SU-DHL-6 (cell line): ENCODE results near the gene UPK3B.
"Not testable (repeated sequence)": the region's sequence is repeated elsewhere in the genome, so short reads cannot be mapped to it uniquely, and the experiment has no call there.

Source experiments
- H2AFZ ChIP-seq: fragments of 200-600 bp; sonication (generic); 2 replicates; pipeline ENCODE4 v1.6.1; 2014; ENCODE audit warnings: low read depth, mild to moderate bottlenecking, moderate library complexity, mixed read lengths, antibody characterized with exemption, low read length; ENCODE audit not compliant: severe bottlenecking
- H3F3A ChIP-seq: fragments of 200-600 bp; shearing (Covaris generic); 2 replicates; pipeline ENCODE4 v1.6.0; 2016; ENCODE audit warnings: antibody characterized with exemption, mild to moderate bottlenecking; ENCODE audit not compliant: insufficient read depth
- H3K27ac ChIP-seq: fragments of 200-600 bp; sonication (generic); 2 replicates; pipeline ENCODE4 v1.5.1; 2016; ENCODE audit warnings: low read depth, mild to moderate bottlenecking, low read length, moderate library complexity, mixed read lengths
- H3K27me3 ChIP-seq: fragments of 200-600 bp; sonication (generic), shearing (Covaris generic); 2 replicates; pipeline ENCODE4 v1.6.0; 2014; ENCODE audit warnings: mild to moderate bottlenecking, low read length
- H3K36me3 ChIP-seq: fragments of 200-600 bp; sonication (generic); 2 replicates; pipeline ENCODE4 v1.6.1; 2014; ENCODE audit warnings: mild to moderate bottlenecking, low read length, mixed read lengths
- H3K4me2 ChIP-seq: fragments of 300-600, 200-600 bp; shearing (Covaris generic), sonication (generic); 2 replicates; pipeline ENCODE4 v1.6.0; 2014; ENCODE audit warnings: low read length, low read depth, mild to moderate bottlenecking; ENCODE audit not compliant: poor library complexity, severe bottlenecking
- H3K4me3 ChIP-seq: fragments of 200-600 bp; sonication (generic); 2 replicates; pipeline ENCODE4 v1.5.1; 2014; ENCODE audit warnings: antibody characterized with exemption, low read length, mild to moderate bottlenecking, mixed read lengths; ENCODE audit not compliant: insufficient read depth, poor library complexity, severe bottlenecking
- H3K79me2 ChIP-seq: fragments of 200-600 bp; sonication (generic); 2 replicates; pipeline ENCODE4 v1.6.1; 2014; ENCODE audit warnings: mild to moderate bottlenecking, low read length, moderate library complexity; ENCODE audit not compliant: insufficient read depth
- H3K9ac ChIP-seq: fragments of 200-600 bp; sonication (generic); 2 replicates; pipeline ENCODE4 v1.7.0; 2014; ENCODE audit warnings: mild to moderate bottlenecking, low read length
- H3K9me2 ChIP-seq: fragments of 200-600 bp; sonication (generic); replicated peaks from 2 replicates; pipeline ENCODE4 v1.6.1; 2014; ENCODE audit warnings: low read length; ENCODE audit not compliant: insufficient read depth
- H3K9me3 ChIP-seq: fragments of 200-600 bp; sonication (generic); 2 replicates; pipeline ENCODE4 v1.6.1; 2014; ENCODE audit warnings: low read length, mixed read lengths; ENCODE audit not compliant: insufficient read depth
- H4K20me1 ChIP-seq: fragments of 200-600 bp; sonication (generic); 2 replicates; pipeline ENCODE4 v1.6.1; 2014; ENCODE audit warnings: low read depth, mild to moderate bottlenecking, antibody characterized with exemption, low read length, moderate library complexity, mixed read lengths
- EZH2phosphoT487 ChIP-seq: fragments of 200-600 bp; sonication (generic), shearing (Covaris generic); conservative IDR thresholded peaks from 2 replicates; pipeline ENCODE4 v1.6.1; 2018; ENCODE audit warnings: mild to moderate bottlenecking, antibody characterized with exemption, low read length, moderate library complexity, mixed read lengths
- TF ChIP-seq, protein P1 (sequence below): fragments of 200-600 bp; sonication (generic); IDR thresholded peaks from one replicate; pipeline ENCODE4 v1.5.1; 2017; ENCODE audit warnings: antibody characterized with exemption, mild to moderate bottlenecking, low read length, moderate library complexity; ENCODE audit not compliant: insufficient read depth, poor library complexity, severe bottlenecking

The UPK3B gene

DNA sequence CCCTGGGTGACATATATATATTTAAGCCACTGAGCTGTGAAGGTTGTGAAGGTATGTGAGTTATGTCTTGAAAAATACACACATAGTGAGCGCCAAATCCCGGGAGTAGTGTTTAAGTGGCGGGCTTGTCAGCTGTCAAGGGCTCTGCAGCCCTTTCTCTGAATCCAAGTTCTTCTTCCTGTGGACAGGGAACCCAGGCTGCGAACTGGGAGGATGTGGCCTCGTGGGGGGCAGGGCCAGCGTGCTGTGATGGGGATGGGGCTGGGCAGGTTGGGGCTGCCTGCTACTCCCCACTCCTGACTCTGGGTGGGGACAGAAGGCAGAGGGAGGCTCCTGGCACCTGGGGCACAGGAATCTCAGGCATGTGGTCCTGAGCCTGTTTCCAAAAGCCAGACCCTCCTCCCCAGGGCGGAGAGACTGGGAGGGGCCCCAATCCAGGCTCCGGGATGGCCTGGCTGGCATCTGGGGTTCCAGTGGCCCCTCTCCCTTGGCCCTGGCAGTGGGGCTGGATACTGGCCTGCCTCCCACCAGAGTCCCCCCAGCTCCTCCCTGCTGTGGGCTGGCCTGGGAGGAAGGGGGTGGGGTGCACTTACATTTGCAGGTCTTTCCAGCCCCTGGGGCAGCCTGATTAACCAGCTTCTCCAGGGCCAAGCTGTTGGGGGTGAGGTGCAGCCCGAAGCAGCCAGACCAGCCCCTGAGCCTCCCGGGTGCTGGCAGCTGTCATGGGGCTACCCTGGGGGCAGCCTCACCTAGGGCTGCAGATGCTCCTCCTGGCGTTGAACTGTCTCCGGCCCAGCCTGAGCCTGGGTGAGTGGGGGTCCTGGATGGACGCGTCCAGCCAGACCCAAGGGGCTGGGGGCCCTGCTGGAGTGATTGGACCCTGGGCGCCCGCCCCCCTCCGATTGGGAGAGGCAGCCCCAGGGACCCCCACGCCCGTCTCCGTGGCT lies at the start of gene UPK3B:
TSS of gene UPK3B (plus strand) at position 622 of the 947 bp plus-strand sequence. CDS start at position 723, 101 bp downstream.
- TF ChIP-seq EZH2phosphoT487 = no peak
- TF ChIP-seq, protein P1, sequence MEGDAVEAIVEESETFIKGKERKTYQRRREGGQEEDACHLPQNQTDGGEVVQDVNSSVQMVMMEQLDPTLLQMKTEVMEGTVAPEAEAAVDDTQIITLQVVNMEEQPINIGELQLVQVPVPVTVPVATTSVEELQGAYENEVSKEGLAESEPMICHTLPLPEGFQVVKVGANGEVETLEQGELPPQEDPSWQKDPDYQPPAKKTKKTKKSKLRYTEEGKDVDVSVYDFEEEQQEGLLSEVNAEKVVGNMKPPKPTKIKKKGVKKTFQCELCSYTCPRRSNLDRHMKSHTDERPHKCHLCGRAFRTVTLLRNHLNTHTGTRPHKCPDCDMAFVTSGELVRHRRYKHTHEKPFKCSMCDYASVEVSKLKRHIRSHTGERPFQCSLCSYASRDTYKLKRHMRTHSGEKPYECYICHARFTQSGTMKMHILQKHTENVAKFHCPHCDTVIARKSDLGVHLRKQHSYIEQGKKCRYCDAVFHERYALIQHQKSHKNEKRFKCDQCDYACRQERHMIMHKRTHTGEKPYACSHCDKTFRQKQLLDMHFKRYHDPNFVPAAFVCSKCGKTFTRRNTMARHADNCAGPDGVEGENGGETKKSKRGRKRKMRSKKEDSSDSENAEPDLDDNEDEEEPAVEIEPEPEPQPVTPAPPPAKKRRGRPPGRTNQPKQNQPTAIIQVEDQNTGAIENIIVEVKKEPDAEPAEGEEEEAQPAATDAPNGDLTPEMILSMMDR = no peak
- no peaks in the 10 kb centered on the region for H3F3A ChIP-seq
- H3K9ac ChIP-seq = no peak within 1 kb of the TSS
- H3K9me3 ChIP-seq = no peaks in the 10 kb centered on the region
- H3K9me2 ChIP-seq = no peaks in the 10 kb centered on the region
- no peaks in the 10 kb centered on the region for H4K20me1 ChIP-seq
- no peak within 1 kb of the TSS for H3K4me2 ChIP-seq
- H3K4me3 ChIP-seq = no peak within 1 kb of the TSS
- no peak within 1 kb of the TSS for H3K27ac ChIP-seq
- no peaks in the 10 kb centered on the region for H3K27me3 ChIP-seq
- H3K36me3 ChIP-seq = no peaks in the 10 kb centered on the region
- H3K79me2 ChIP-seq = no peaks in the 10 kb centered on the region
- H2AFZ ChIP-seq = no peak within 1 kb of the TSS

- not testable (repeated sequence) for H3K4me2 ChIP-seq, H3K9ac ChIP-seq, H3K79me2 ChIP-seq, H2AFZ ChIP-seq, H3K9me3 ChIP-seq, H3K27ac ChIP-seq, H3K9me2 ChIP-seq, H3F3A ChIP-seq, H3K36me3 ChIP-seq, H4K20me1 ChIP-seq, H3K27me3 ChIP-seq, H3K4me3 ChIP-seq
Measured at GRCh38 chr7:76460767-76461166, 49.6 kb upstream of the UPK3B start.

DNA sequence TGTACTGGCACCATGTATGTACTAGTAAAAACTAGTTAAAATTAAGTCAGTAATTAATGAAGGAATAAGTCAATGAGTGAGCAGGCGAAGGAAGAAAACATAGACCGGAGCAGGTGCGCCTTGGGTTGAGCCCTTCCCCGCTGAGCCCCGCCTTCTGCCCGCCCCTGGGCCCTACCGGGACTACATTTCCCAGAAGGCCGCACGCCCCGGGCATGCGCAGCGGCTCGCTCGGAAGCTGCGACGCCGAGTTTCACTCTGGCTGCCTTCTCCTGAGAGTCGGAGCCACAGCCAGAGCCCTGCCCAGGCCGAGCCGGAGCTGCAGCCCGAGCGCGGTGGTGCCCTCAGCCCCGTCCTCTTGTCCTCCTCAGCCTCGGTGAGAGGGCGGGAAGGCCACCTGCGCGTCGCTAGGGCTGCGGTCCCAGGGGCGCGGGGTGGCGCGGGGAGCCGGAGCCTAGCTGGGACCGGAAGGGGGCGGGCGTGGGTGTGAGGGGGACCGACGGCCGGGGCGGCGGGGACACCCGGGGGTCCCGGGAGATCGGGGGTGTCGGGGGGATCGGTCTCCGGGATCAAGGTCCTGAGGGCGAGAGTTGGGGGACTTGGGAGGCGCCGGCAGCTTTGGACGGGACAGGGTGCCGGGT lies 48.8 kb upstream of the UPK3B start, which contains the start of gene DTX2:
TSS of gene DTX2 (plus strand) at position 246 of the 638 bp plus-strand sequence. CDS start 18,801 bp downstream, outside the sequence.
- H3F3A ChIP-seq, H3K4me2 ChIP-seq, H3K9me2 ChIP-seq, H3K27me3 ChIP-seq, H4K20me1 ChIP-seq, H3K27ac ChIP-seq, H3K9me3 ChIP-seq, H2AFZ ChIP-seq, H3K36me3 ChIP-seq, H3K79me2 ChIP-seq: not testable (repeated sequence)
- Histone ChIP-seq H3K4me3 (peak within 1 kb of the TSS; percentile 53), H3K9ac (peak within 1 kb of the TSS; percentile 46; the same call in 1 of the 2 replicates)

DNA sequence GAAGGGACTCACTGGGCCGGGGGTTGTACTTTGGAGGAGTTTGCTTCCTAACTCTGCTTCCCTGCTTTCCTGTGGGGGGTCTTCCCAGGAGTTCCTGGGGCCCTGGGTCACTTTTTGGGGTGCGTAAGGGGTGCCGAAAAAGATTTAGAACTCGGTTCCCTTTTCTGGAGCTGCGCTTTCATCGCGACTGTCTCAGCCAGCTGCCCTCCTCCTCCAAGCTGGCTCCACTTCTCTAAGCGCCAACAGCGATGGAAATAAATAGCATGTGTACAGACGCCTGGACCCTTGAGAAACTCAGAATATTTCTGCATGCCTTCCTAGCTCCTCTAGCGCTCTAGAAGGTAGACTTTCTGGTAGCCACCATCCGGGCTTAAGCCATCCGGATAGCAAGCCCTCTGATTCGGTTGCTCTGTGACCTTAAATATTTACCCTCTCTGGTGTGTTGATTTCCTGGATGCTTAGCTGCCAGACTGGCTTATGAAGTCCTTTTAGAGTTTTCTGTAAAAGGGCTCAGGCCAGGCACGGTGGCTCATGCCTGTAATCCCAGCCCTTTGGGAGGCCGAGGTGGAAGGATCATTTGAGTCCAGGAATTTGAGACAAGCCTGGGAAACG lies 48.0 kb upstream of the UPK3B start:
- not testable (repeated sequence) for H3K27ac ChIP-seq, H3K36me3 ChIP-seq, H3K27me3 ChIP-seq, H3K9me3 ChIP-seq, H3K79me2 ChIP-seq, H3K4me2 ChIP-seq, H3K9ac ChIP-seq, H3F3A ChIP-seq, H3K4me3 ChIP-seq, H4K20me1 ChIP-seq, H2AFZ ChIP-seq, H3K9me2 ChIP-seq

DNA sequence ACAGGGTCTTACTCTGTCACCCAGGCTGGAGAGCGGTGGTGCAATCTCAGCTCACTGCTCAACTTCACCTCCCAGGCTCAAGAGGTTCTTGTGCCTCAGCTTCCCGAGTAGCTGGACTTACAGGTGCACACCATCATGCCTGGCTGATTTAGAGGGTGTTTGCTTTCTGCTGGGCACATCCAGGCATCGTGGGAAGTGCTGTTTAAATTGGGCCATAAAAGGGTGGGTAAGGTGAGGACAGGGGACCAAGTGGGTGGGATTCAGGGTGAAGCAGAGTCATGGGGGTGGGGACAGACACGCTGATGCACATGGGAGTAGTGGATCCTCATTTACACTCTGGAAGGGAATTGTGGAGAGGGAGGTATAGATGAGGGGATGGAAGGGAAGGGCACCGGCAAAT lies 45.4 kb upstream of the UPK3B start:
- not testable (repeated sequence) for H4K20me1 ChIP-seq, H3K27ac ChIP-seq, H3K4me3 ChIP-seq, H3K36me3 ChIP-seq, H3K9me2 ChIP-seq, H3K27me3 ChIP-seq, H3K9me3 ChIP-seq, H3K4me2 ChIP-seq, H2AFZ ChIP-seq, H3F3A ChIP-seq, H3K9ac ChIP-seq, H3K79me2 ChIP-seq

GRCh38 chr7:76465950-76466349 lies 44.4 kb upstream of the UPK3B start:
- not testable (repeated sequence) for H3K36me3 ChIP-seq, H3K4me2 ChIP-seq, H4K20me1 ChIP-seq, H3K9me3 ChIP-seq, H3K9ac ChIP-seq, H3K4me3 ChIP-seq, H3K79me2 ChIP-seq, H3K9me2 ChIP-seq, H3K27ac ChIP-seq, H3F3A ChIP-seq, H2AFZ ChIP-seq, H3K27me3 ChIP-seq
